Liver (tissue), 9 donors: Measurements from ENCODE around the gene RABEP1. TPM values are rescaled to one million over a fixed set of nuclear protein-coding genes. Genes with fewer than 3 reads are reported as not detected.

Experiments used
- DNase-seq: peaks from one replicate; pipeline ENCODE4 v3.0.0-alpha.2; 2017; ENCODE audit warnings: low spot score
- H3K27ac ChIP-seq, 2 donors: one replicate each; pipeline ENCODE4 v1.7.0; 2013; ENCODE audit warnings: inconsistent platforms in 2 of 2, low read length in 2 of 2, control low read depth in 1 of 2, low read depth in 1 of 2, mild to moderate bottlenecking in 1 of 2
- H3K27me3 ChIP-seq, 4 donors: one replicate each; pipeline versions ENCODE4 v1.6.1 to v1.7.0; 2013; ENCODE audit warnings: low read length in 3 of 4, inconsistent platforms in 1 of 4, mild to moderate bottlenecking in 1 of 4, moderate library complexity in 1 of 4; ENCODE audit not compliant: control insufficient read depth in 4 of 4, insufficient read depth in 4 of 4
- H3K36me3 ChIP-seq, 4 donors: one replicate each; pipeline versions ENCODE4 v1.6.1 to v1.7.0; 2013; ENCODE audit warnings: low read length in 3 of 4, mild to moderate bottlenecking in 3 of 4, low read depth in 1 of 4, moderate library complexity in 1 of 4; ENCODE audit not compliant: control insufficient read depth in 4 of 4, insufficient read depth in 3 of 4
- H3K4me1 ChIP-seq, 4 donors: one replicate each; pipeline versions ENCODE4 v1.6.1 to v1.7.0; 2013; ENCODE audit warnings: low read length in 3 of 4, mild to moderate bottlenecking in 3 of 4, moderate library complexity in 1 of 4; ENCODE audit not compliant: control insufficient read depth in 4 of 4, insufficient read depth in 4 of 4
- H3K4me3 ChIP-seq, 3 donors: one replicate each; pipeline versions ENCODE4 v1.6.1 to v1.7.0; 2013; ENCODE audit warnings: low read length in 3 of 3, control low read depth in 1 of 3, low read depth in 1 of 3, mild to moderate bottlenecking in 1 of 3
- H3K9ac ChIP-seq, 2 donors: one replicate each; pipeline ENCODE4 v1.7.0; 2013; ENCODE audit warnings: low read length in 2 of 2, mild to moderate bottlenecking in 2 of 2, moderate library complexity in 2 of 2, control low read depth in 1 of 2, low read depth in 1 of 2
- H3K9me3 ChIP-seq, 4 donors: one replicate each; pipeline versions ENCODE4 v1.6.1 to v1.7.0; 2013; ENCODE audit warnings: low read length in 3 of 4; ENCODE audit not compliant: control insufficient read depth in 4 of 4
- FOXA2 ChIP-seq: IDR thresholded peaks from 2 replicates; pipeline ENCODE4 v1.6.1; 2016; ENCODE audit warnings: antibody characterized with exemption
- GABPA ChIP-seq, 2 donors: IDR thresholded peaks in 1 of 2; conservative IDR thresholded peaks in 1 of 2; 2 replicates each; pipeline ENCODE4 v1.6.1; 2016; ENCODE audit warnings: antibody characterized with exemption in 2 of 2, mild to moderate bottlenecking in 1 of 2, moderate library complexity in 1 of 2
- HNF4A ChIP-seq, 2 donors: conservative IDR thresholded peaks; 2 replicates each; pipeline ENCODE4 v1.6.1; 2016; ENCODE audit warnings: antibody characterized with exemption in 2 of 2, mild to moderate bottlenecking in 2 of 2
- HNF4G ChIP-seq: IDR thresholded peaks from 2 replicates; pipeline ENCODE4 v1.6.1; 2016; ENCODE audit warnings: antibody characterized with exemption
- NR2F2 ChIP-seq: IDR thresholded peaks from 2 replicates; pipeline ENCODE4 v1.6.1; 2016; ENCODE audit warnings: antibody characterized with exemption
- RAD21 ChIP-seq, 2 donors: IDR thresholded peaks; 2 replicates each; pipeline ENCODE4 v1.6.1; 2016; ENCODE audit warnings: antibody characterized with exemption in 2 of 2, mild to moderate bottlenecking in 2 of 2
- RXRA ChIP-seq, 2 donors: IDR thresholded peaks; 2 replicates each; pipeline ENCODE4 v1.6.1; 2017 to 2018; ENCODE audit warnings: antibody characterized with exemption in 2 of 2, mild to moderate bottlenecking in 1 of 2
- SP1 ChIP-seq: IDR thresholded peaks from 2 replicates; pipeline ENCODE4 v1.6.1; 2018; ENCODE audit warnings: antibody characterized with exemption, mild to moderate bottlenecking
- TAF1 ChIP-seq: conservative IDR thresholded peaks from 2 replicates; pipeline ENCODE4 v1.6.1; 2016; ENCODE audit warnings: antibody characterized with exemption, mild to moderate bottlenecking
- YY1 ChIP-seq: IDR thresholded peaks from 2 replicates; pipeline ENCODE4 v1.6.1; 2016; ENCODE audit warnings: antibody characterized with exemption, mild to moderate bottlenecking
- WGBS: extraction: QIAGEN DNeasy Blood & Tissue Kit; methylation state at CpG from one replicate; pipeline ENCODE4 v1.1.7; 2013; 5-methylcytosine and 5-hydroxymethylcytosine counted together
- polyA plus RNA-seq, 2 donors: library from polyadenylated mRNA; stranded (reverse) in 1 of 2; unstranded in 1 of 2; fragments of 200-250 nt in 1 of 2; fragments of >200 nt in 1 of 2; fragmentation: Nextera tagmentation in 1 of 2; extraction: Ambion mirVana in 1 of 2; gene quantifications; one replicate each; pipeline versions ENCODE4 v1.2.1 to v1.2.3, GENCODE V29; 2013 to 2015
- total RNA-seq, 2 donors: library from RNA; depleted of rRNA; stranded (reverse); fragments of >200 nt; gene quantifications; one replicate each; pipeline ENCODE4 v1.2.3, GENCODE V29; 2014
- TF ChIP-seq, protein P1 (sequence below): IDR thresholded peaks from 2 replicates; pipeline ENCODE4 v1.6.1; 2016; ENCODE audit warnings: antibody characterized with exemption
- TF ChIP-seq, protein P2 (sequence below): IDR thresholded peaks from 2 replicates; pipeline ENCODE4 v1.6.1; 2016; ENCODE audit warnings: antibody characterized with exemption
- TF ChIP-seq, protein P3 (sequence below): fragments of 150-350 bp; IDR thresholded peaks from 2 replicates; pipeline ENCODE4 v1.5.1; 2017; ENCODE audit warnings: improper control_type of control experiment, low read depth, low read length; ENCODE audit not compliant: missing input control
- TF ChIP-seq, protein P4 (sequence below): IDR thresholded peaks from 2 replicates; pipeline ENCODE4 v1.6.1; 2016; ENCODE audit warnings: antibody characterized with exemption, mild to moderate bottlenecking
- TF ChIP-seq, protein P5 (sequence below): IDR thresholded peaks from 2 replicates; pipeline ENCODE4 v1.6.1; 2016; ENCODE audit warnings: antibody characterized with exemption
- donor health status: healthy.
- donor health status: healthy.
- donor health status: healthy.
- donor health status: healthy.
- donor health status: healthy.

RABEP1 gene
- total and polyA plus RNA-seq, 4 donors: 13.3 to 26.6 (median 20.6) TPM

GRCh38 chr17:5379351-5380107 is 97.4 kb downstream of the RABEP1 start:
- TF ChIP-seq TAF1: no peak
- TF ChIP-seq HNF4A (conservative IDR thresholded peaks at IDR 0.05): no peak
- TF ChIP-seq, protein P1, sequence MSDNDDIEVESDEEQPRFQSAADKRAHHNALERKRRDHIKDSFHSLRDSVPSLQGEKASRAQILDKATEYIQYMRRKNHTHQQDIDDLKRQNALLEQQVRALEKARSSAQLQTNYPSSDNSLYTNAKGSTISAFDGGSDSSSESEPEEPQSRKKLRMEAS: no peak
- TF ChIP-seq NR2F2: no peak
- TF ChIP-seq, protein P2, sequence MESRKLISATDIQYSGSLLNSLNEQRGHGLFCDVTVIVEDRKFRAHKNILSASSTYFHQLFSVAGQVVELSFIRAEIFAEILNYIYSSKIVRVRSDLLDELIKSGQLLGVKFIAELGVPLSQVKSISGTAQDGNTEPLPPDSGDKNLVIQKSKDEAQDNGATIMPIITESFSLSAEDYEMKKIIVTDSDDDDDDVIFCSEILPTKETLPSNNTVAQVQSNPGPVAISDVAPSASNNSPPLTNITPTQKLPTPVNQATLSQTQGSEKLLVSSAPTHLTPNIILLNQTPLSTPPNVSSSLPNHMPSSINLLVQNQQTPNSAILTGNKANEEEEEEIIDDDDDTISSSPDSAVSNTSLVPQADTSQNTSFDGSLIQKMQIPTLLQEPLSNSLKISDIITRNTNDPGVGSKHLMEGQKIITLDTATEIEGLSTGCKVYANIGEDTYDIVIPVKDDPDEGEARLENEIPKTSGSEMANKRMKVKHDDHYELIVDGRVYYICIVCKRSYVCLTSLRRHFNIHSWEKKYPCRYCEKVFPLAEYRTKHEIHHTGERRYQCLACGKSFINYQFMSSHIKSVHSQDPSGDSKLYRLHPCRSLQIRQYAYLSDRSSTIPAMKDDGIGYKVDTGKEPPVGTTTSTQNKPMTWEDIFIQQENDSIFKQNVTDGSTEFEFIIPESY: no peak
- TF ChIP-seq FOXA2: no peak
- TF ChIP-seq SP1: no peak
- no peak for TF ChIP-seq HNF4G
- TF ChIP-seq, protein P3, sequence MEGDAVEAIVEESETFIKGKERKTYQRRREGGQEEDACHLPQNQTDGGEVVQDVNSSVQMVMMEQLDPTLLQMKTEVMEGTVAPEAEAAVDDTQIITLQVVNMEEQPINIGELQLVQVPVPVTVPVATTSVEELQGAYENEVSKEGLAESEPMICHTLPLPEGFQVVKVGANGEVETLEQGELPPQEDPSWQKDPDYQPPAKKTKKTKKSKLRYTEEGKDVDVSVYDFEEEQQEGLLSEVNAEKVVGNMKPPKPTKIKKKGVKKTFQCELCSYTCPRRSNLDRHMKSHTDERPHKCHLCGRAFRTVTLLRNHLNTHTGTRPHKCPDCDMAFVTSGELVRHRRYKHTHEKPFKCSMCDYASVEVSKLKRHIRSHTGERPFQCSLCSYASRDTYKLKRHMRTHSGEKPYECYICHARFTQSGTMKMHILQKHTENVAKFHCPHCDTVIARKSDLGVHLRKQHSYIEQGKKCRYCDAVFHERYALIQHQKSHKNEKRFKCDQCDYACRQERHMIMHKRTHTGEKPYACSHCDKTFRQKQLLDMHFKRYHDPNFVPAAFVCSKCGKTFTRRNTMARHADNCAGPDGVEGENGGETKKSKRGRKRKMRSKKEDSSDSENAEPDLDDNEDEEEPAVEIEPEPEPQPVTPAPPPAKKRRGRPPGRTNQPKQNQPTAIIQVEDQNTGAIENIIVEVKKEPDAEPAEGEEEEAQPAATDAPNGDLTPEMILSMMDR: no peak
- DNase-seq: no peak
- Histone ChIP-seq H3K4me3 (no peak overlapping the region), H3K9ac (no peak overlapping the region), H3K36me3 (peaks cover 2 to 71% (median 62%) of the 10 kb centered on the region in 4 donors), H3K4me1 (no peaks in the 10 kb centered on the region), H3K27me3 (no peaks in the 10 kb centered on the region), H3K9me3 (no peaks in the 10 kb centered on the region), H3K27ac (no peak overlapping the region)
- WGBS: 95% methylated on average over 11 of the region's 11 CpGs

GRCh38 chr17:5380491-5381135 is 98.5 kb downstream of the RABEP1 start:
- TF ChIP-seq NR2F2 (no peak), GABPA (IDR thresholded peaks at IDR 0.05 in 1 of 2, conservative IDR thresholded peaks at IDR 0.05 in 1 of 2) (no peak), HNF4G (no peak), HNF4A (conservative IDR thresholded peaks at IDR 0.05) (no peak), FOXA2 (no peak), TAF1 (no peak), RAD21 (IDR thresholded peaks at IDR 0.05) (no peak), YY1 (no peak), RXRA (IDR thresholded peaks at IDR 0.05) (no peak)
- TF ChIP-seq, protein P4, sequence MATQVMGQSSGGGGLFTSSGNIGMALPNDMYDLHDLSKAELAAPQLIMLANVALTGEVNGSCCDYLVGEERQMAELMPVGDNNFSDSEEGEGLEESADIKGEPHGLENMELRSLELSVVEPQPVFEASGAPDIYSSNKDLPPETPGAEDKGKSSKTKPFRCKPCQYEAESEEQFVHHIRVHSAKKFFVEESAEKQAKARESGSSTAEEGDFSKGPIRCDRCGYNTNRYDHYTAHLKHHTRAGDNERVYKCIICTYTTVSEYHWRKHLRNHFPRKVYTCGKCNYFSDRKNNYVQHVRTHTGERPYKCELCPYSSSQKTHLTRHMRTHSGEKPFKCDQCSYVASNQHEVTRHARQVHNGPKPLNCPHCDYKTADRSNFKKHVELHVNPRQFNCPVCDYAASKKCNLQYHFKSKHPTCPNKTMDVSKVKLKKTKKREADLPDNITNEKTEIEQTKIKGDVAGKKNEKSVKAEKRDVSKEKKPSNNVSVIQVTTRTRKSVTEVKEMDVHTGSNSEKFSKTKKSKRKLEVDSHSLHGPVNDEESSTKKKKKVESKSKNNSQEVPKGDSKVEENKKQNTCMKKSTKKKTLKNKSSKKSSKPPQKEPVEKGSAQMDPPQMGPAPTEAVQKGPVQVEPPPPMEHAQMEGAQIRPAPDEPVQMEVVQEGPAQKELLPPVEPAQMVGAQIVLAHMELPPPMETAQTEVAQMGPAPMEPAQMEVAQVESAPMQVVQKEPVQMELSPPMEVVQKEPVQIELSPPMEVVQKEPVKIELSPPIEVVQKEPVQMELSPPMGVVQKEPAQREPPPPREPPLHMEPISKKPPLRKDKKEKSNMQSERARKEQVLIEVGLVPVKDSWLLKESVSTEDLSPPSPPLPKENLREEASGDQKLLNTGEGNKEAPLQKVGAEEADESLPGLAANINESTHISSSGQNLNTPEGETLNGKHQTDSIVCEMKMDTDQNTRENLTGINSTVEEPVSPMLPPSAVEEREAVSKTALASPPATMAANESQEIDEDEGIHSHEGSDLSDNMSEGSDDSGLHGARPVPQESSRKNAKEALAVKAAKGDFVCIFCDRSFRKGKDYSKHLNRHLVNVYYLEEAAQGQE: no peak
- TF ChIP-seq, protein P5, sequence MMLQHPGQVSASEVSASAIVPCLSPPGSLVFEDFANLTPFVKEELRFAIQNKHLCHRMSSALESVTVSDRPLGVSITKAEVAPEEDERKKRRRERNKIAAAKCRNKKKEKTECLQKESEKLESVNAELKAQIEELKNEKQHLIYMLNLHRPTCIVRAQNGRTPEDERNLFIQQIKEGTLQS: no peak
- peaks cover 4 to 77% (median 70%) of the 10 kb centered on the region in 4 donors for H3K36me3 ChIP-seq
- no peaks in the 10 kb centered on the region for H3K4me1 ChIP-seq
- no peak overlapping the region for H3K4me3 ChIP-seq
- no peak overlapping the region for H3K27ac ChIP-seq
- no peaks in the 10 kb centered on the region for H3K27me3 ChIP-seq
- 69% methylated on average over 7 of the region's 7 CpGs for WGBS
- no peak for DNase-seq
- no peaks in the 10 kb centered on the region for H3K9me3 ChIP-seq
- no peak overlapping the region for H3K9ac ChIP-seq
